Transverse colon (tissue), 4 donors: ENCODE results near the gene ABCE1. TPM values are rescaled to one million over a fixed set of nuclear protein-coding genes. Genes with fewer than 3 reads are reported as not detected.

Experiments used
- DNase-seq: peaks from one replicate; pipeline ENCODE4 v3.0.0-alpha.2; 2019
- H3K27ac ChIP-seq, 4 donors: fragments of 200-600 bp; sonication (generic); 2 replicates each; pipeline ENCODE4 v1.5.1; 2016 to 2018; ENCODE audit warnings: inconsistent platforms in 4 of 4
- H3K27me3 ChIP-seq: fragments of 200-600 bp; sonication (generic); 2 replicates; pipeline ENCODE4 v1.5.1; 2017; ENCODE audit warnings: inconsistent platforms
- H3K36me3 ChIP-seq, 4 donors: fragments of 200-600 bp; sonication (generic); 2 replicates each; pipeline ENCODE4 v1.5.1; 2017 to 2019; ENCODE audit warnings: inconsistent platforms in 4 of 4
- H3K4me1 ChIP-seq, 4 donors: fragments of 200-600 bp; sonication (generic); 2 replicates each; pipeline ENCODE4 v1.5.1; 2017 to 2020; ENCODE audit warnings: inconsistent platforms in 4 of 4
- H3K4me3 ChIP-seq, 4 donors: fragments of 200-600 bp; sonication (generic); 1 replicate in 1 of 4; 2 replicates in 3 of 4; pipeline versions ENCODE4 v1.5.1 to v1.6.1; 2017 to 2019; ENCODE audit warnings: inconsistent platforms in 4 of 4
- H3K9me3 ChIP-seq, 2 donors: fragments of 200-600 bp; sonication (generic); 2 replicates each; pipeline ENCODE4 v1.5.1; 2017 to 2019; ENCODE audit warnings: inconsistent platforms in 2 of 2
- CTCF ChIP-seq, 5 experiments: fragments of 200-600 bp in 3 of 5; fragments of 450-650 bp in 2 of 5; sonication (generic) in 3 of 5; IDR thresholded peaks; 1 replicate in 2 of 5; 2 replicates in 3 of 5; pipeline ENCODE4 v1.5.1; 2016 to 2017; ENCODE audit warnings: antibody characterized with exemption in 5 of 5, inconsistent platforms in 3 of 5, mild to moderate bottlenecking in 2 of 5, moderate library complexity in 1 of 5
- EP300 ChIP-seq: sonication (generic); formaldehyde crosslinking; IDR thresholded peaks from one replicate; pipeline ENCODE4 v1.6.1; 2017; ENCODE audit warnings: antibody characterized with exemption, low read depth
- POLR2A ChIP-seq: fragments of 450-650 bp; IDR thresholded peaks from one replicate; pipeline ENCODE4 v1.6.1; 2016; ENCODE audit warnings: antibody characterized with exemption, mild to moderate bottlenecking, moderate library complexity
- POLR2AphosphoS5 ChIP-seq, 3 donors: sonication (generic); formaldehyde crosslinking; IDR thresholded peaks; one replicate each; pipeline ENCODE4 v1.6.1; 2016; ENCODE audit warnings: antibody characterized with exemption in 3 of 3
- WGBS, 2 donors: methylation state at CpG; one replicate each; pipeline ENCODE4 v1.1.5; 2018; ENCODE audit warnings: low coverage in 1 of 2; 5-methylcytosine and 5-hydroxymethylcytosine counted together
- in situ Hi-C, 4 donors: fragments of 200-750 bp; cut with MboI; loops; one replicate each; pipeline versions ENCODE4 v1.15.0 to v1.15.1; 2017; ENCODE audit warnings: low sequenced_read_pairs in 3 of 4, low pct_ligation_motif_present in 1 of 4, low pct_unique_long_range_greater_than_20kb in 1 of 4
- intact Hi-C: fragments of 100-400 bp; cut with DNase I; formaldehyde crosslinking; loops from one replicate; pipeline ENCODE4 v1.15.1; 2023; ENCODE audit warnings: low total_unique reads
- total RNA-seq, 4 donors: library from RNA; depleted of rRNA; stranded (reverse); fragments of >200 nt; gene quantifications; one replicate each; pipeline ENCODE4 v1.1.0, GENCODE V29; 2016

The ABCE1 gene
- total RNA-seq, 4 donors from 2014 or later = 23.8 to 48.8 (median 35.7) TPM

GRCh38 chr4:145101091-145101490 is 3.0 kb downstream of the ABCE1 start:
- H3K27me3 ChIP-seq = no peaks in the 10 kb centered on the region
- no peak for DNase-seq
- in situ Hi-C loops (loop anchor here in 1 of 4 donors (25.0 kb wide), 1 partner anchor 1589 kb away; the partner anchor contains the start of gene SMARCA5), intact Hi-C loops (no loop called here)
- no peak for TF ChIP-seq POLR2A
- no peak for TF ChIP-seq POLR2AphosphoS5 (IDR thresholded peaks at IDR 0.05)
- no peak for TF ChIP-seq EP300
- no peak for TF ChIP-seq CTCF (IDR thresholded peaks at IDR 0.05)
- 92% methylated on average over 1 of the region's 1 CpG; no CpG with 5 or more reads in 1 of the 2 donors for WGBS, 2 donors
- no peaks in the 10 kb centered on the region for H3K9me3 ChIP-seq
- H3K4me3 ChIP-seq = no peak overlapping the region
- peaks cover 0 to 15% (median 5%) of the 10 kb centered on the region in 4 donors for H3K36me3 ChIP-seq
- no peak overlapping the region for H3K27ac ChIP-seq
- H3K4me1 ChIP-seq = peaks cover 19 to 44% (median 28%) of the 10 kb centered on the region in 4 donors

GRCh38 chr4:145102619-145103018 is 4.5 kb downstream of the ABCE1 start:
- intact Hi-C loops = no loop called here
- 75 to 86% methylated on average over 2 of the region's 2 CpGs for WGBS, 2 donors
- no peak for TF ChIP-seq EP300
- TF ChIP-seq POLR2A = no peak
- no peak for TF ChIP-seq CTCF (IDR thresholded peaks at IDR 0.05)
- no peak for TF ChIP-seq POLR2AphosphoS5 (IDR thresholded peaks at IDR 0.05)
- H3K36me3 ChIP-seq = peaks cover 0 to 24% (median 12%) of the 10 kb centered on the region in 4 donors
- no peaks in the 10 kb centered on the region for H3K27me3 ChIP-seq
- H3K27ac ChIP-seq = no peak overlapping the region
- in situ Hi-C loops = loop anchor here in 1 of 4 donors (25.0 kb wide), 1 partner anchor 1590 kb away; the partner anchor contains the start of gene SMARCA5
- H3K4me3 ChIP-seq = no peak overlapping the region
- H3K4me1 ChIP-seq = peaks cover 11 to 29% (median 18%) of the 10 kb centered on the region in 4 donors
- no peak for DNase-seq
- no peaks in the 10 kb centered on the region for H3K9me3 ChIP-seq

GRCh38 chr4:145103496-145103895 is 5.4 kb downstream of the ABCE1 start:
- Histone ChIP-seq H3K36me3 (peaks cover 0 to 32% (median 16%) of the 10 kb centered on the region in 4 donors), H3K4me1 (peaks cover 11 to 29% (median 18%) of the 10 kb centered on the region in 4 donors), H3K9me3 (no peaks in the 10 kb centered on the region), H3K27me3 (no peaks in the 10 kb centered on the region), H3K27ac (no peak overlapping the region), H3K4me3 (no peak overlapping the region)
- TF ChIP-seq CTCF (IDR thresholded peaks at IDR 0.05) = no peak
- no peak for TF ChIP-seq EP300
- TF ChIP-seq POLR2AphosphoS5 (IDR thresholded peaks at IDR 0.05) = no peak
- TF ChIP-seq POLR2A = no peak
- in situ Hi-C loops (loop anchor here in 1 of 4 donors (25.0 kb wide), 1 partner anchor 1591 kb away; the partner anchor contains the start of gene SMARCA5), intact Hi-C loops (no loop called here)
- WGBS, 2 donors = 77 to 78% methylated on average over 3 of the region's 3 CpGs
- no peak for DNase-seq

GRCh38 chr4:145107126-145107525 is 9.0 kb downstream of the ABCE1 start:
- no peak overlapping the region for H3K27ac ChIP-seq
- no peak overlapping the region for H3K4me3 ChIP-seq
- 66% methylated on average over 2 of the region's 2 CpGs for WGBS, 2 donors
- H3K27me3 ChIP-seq = no peaks in the 10 kb centered on the region
- no peak for DNase-seq
- no peaks in the 10 kb centered on the region for H3K9me3 ChIP-seq
- H3K4me1 ChIP-seq = peaks cover 0 to 4% (median 0%) of the 10 kb centered on the region in 4 donors
- intact Hi-C loops (no loop called here), in situ Hi-C loops (loop anchor here in 1 of 4 donors (25.0 kb wide), 1 partner anchor 1595 kb away; the partner anchor contains the start of gene SMARCA5)
- no peak for TF ChIP-seq POLR2A
- no peak for TF ChIP-seq EP300
- TF ChIP-seq POLR2AphosphoS5 (IDR thresholded peaks at IDR 0.05) = no peak
- peaks cover 0 to 65% (median 32%) of the 10 kb centered on the region in 4 donors for H3K36me3 ChIP-seq
